Mammary epithelial cell (primary cell): ENCODE measurements around the gene LEKR1.

Experiments used
- CTCF ChIP-seq, 2 donors: IDR thresholded peaks in 1 of 2; conservative IDR thresholded peaks in 1 of 2; 2 replicates each; pipeline ENCODE4 v1.5.1; 2011 to 2012; ENCODE audit warnings: inconsistent platforms in 2 of 2, low read length in 2 of 2, mild to moderate bottlenecking in 2 of 2, control low read depth in 1 of 2, low read depth in 1 of 2; ENCODE audit not compliant: insufficient read depth in 1 of 2; ENCODE audit errors: extremely low read depth in 1 of 2
- EZH2 ChIP-seq: IDR thresholded peaks from 2 replicates; pipeline ENCODE4 v1.6.1; 2012; ENCODE audit warnings: low read length, inconsistent platforms, borderline replicate concordance

- TF ChIP-seq CTCF (conservative IDR thresholded peaks at IDR 0.05 in 1 of 2, IDR thresholded peaks at IDR 0.05 in 1 of 2; ENCODE audit: extremely low read depth in 1 of 2, insufficient read depth in 1 of 2, low read depth in 1 of 2, low read length in 2 of 2) = no peak
- TF ChIP-seq EZH2 = no peak
Observed at GRCh38 chr3:157001221-157001957, 175.2 kb downstream of the LEKR1 start.
